HepG2 (cell line): ENCODE data around the gene BCAN. TPM values are rescaled to one million over a fixed set of nuclear protein-coding genes. Genes with fewer than 3 reads are reported as not detected.

Experiments used
- ATAC-seq: fragments of 200-7000 bp; cut with Tn5 transposase; 3 replicates; pipeline ENCODE4 v1.9.1; 2020; ENCODE audit warnings: mild to moderate bottlenecking, moderate library complexity
- BruUV-seq: library from RNA; stranded (reverse); fragments of 400-500 nt; replicated peaks from 2 replicates; lab custom pipeline; 2021; lab: Mats Ljungman, UMichigan
- CTCF ChIA-PET: fragments of 300-600 bp; formaldehyde crosslinking; extraction: SDS; loops from one replicate; lab custom pipeline; 2021; ENCODE audit warnings: low total read pairs, inconsistent platforms, low intra/inter-chr PET ratio; lab: Yijun Ruan, JAX
- POLR2A ChIA-PET: fragments of 350-600 bp; sonication (Branson Sonifier 250); formaldehyde crosslinking; loops from one replicate; lab custom pipeline; 2020; ENCODE audit warnings: antibody characterized with exemption, inconsistent platforms; lab: Yijun Ruan, JAX
- DNase-seq: peaks from one replicate; pipeline ENCODE4 v3.0.0-alpha.2; 2015; ENCODE audit warnings: low spot score
- FAIRE-seq: peaks from 3 replicates; lab custom pipeline; 2011; peaks lifted over from hg19 to GRCh38; lab: Jason Lieb, UNC
- H2AFZ ChIP-seq: one replicate; pipeline ENCODE4 v1.6.1; 2011; ENCODE audit warnings: low read length, inconsistent platforms
- H3K27ac ChIP-seq: fragments of 300-600 bp; 3 replicates; pipeline ENCODE4 v1.8.0; 2011; ENCODE audit warnings: mixed run types, mild to moderate bottlenecking, mixed read lengths, low read length, inconsistent platforms; ENCODE audit not compliant: insufficient read depth; ENCODE audit errors: extremely low read length
- H3K27me3 ChIP-seq, 2 experiments: fragments of 200-600 bp in 1 of 2; 2 replicates in 1 of 2; 3 replicates in 1 of 2; pipeline versions ENCODE4 v1.6.0 to v1.8.0; 2011; ENCODE audit warnings: low read length in 2 of 2, mild to moderate bottlenecking in 2 of 2, moderate library complexity in 2 of 2, inconsistent platforms in 1 of 2; ENCODE audit not compliant: insufficient read depth in 2 of 2, control insufficient read depth in 1 of 2
- H3K36me3 ChIP-seq, 2 experiments: fragments of 200-600 bp in 1 of 2; replicated peaks in 1 of 2; 2 replicates in 1 of 2; 3 replicates in 1 of 2; pipeline versions ENCODE4 v1.5.1 to v1.8.0; 2011; ENCODE audit warnings: low read length in 2 of 2, inconsistent platforms in 1 of 2; ENCODE audit not compliant: insufficient read depth in 2 of 2, control insufficient read depth in 1 of 2
- H3K4me1 ChIP-seq: 2 replicates; pipeline ENCODE4 v1.5.1; 2012; ENCODE audit warnings: low read length, inconsistent platforms; ENCODE audit not compliant: insufficient read depth
- H3K4me2 ChIP-seq: 2 replicates; pipeline ENCODE4 v1.6.0; 2011; ENCODE audit warnings: low read depth, low read length, inconsistent platforms
- H3K4me3 ChIP-seq, 3 experiments: fragments of 200-600 bp in 1 of 3; sonication (generic), shearing (Covaris generic) in 1 of 3; replicated peaks in 1 of 3; 2 replicates each; pipeline ENCODE4 v1.5.1; 2011 to 2016; ENCODE audit warnings: low read length in 3 of 3, inconsistent platforms in 2 of 3, low read depth in 2 of 3, mild to moderate bottlenecking in 2 of 3, control low read depth in 1 of 3, mixed read lengths in 1 of 3; ENCODE audit not compliant: insufficient read depth in 1 of 3
- H3K79me2 ChIP-seq: one replicate; pipeline ENCODE4 v1.6.1; 2011; ENCODE audit warnings: low read length, inconsistent platforms; ENCODE audit not compliant: insufficient read depth
- H3K9ac ChIP-seq: 2 replicates; pipeline ENCODE4 v1.6.0; 2011; ENCODE audit warnings: mild to moderate bottlenecking, low read depth, low read length, inconsistent platforms; ENCODE audit not compliant: insufficient read depth
- H3K9me3 ChIP-seq: 2 replicates; pipeline ENCODE4 v1.5.1; 2012; ENCODE audit warnings: mild to moderate bottlenecking, low read length
- H4K20me1 ChIP-seq: 2 replicates; pipeline ENCODE4 v1.6.0; 2011; ENCODE audit warnings: inconsistent platforms, mild to moderate bottlenecking, low read length, moderate library complexity; ENCODE audit not compliant: insufficient read depth
- CERS6 ChIP-seq: sonication (generic); formaldehyde crosslinking; IDR thresholded peaks from 2 replicates; pipeline ENCODE4 v1.5.0; 2020; ENCODE audit warnings: missing genetic modification reagents
- ETV5 ChIP-seq: IDR thresholded peaks from 2 replicates; pipeline ENCODE4 v1.6.1; 2018; ENCODE audit warnings: missing biosample characterization, missing genetic modification reagents, inconsistent platforms, borderline replicate concordance
- MED1 ChIP-seq: sonication (generic); formaldehyde crosslinking; IDR thresholded peaks from 2 replicates; pipeline ENCODE4 v1.4.0; 2020; ENCODE audit warnings: missing genetic modification reagents
- MED13 ChIP-seq: sonication (generic); formaldehyde crosslinking; IDR thresholded peaks from 2 replicates; pipeline ENCODE4 v1.5.0; 2020; ENCODE audit warnings: missing genetic modification reagents
- NR2C2 ChIP-seq: sonication (generic); formaldehyde crosslinking; IDR thresholded peaks from 2 replicates; pipeline ENCODE4 v1.4.0; 2020; ENCODE audit warnings: missing genetic modification reagents, mild to moderate bottlenecking, moderate library complexity, borderline replicate concordance
- PATZ1 ChIP-seq: sonication (generic); formaldehyde crosslinking; IDR thresholded peaks from 2 replicates; pipeline ENCODE4 v1.4.0; 2020; ENCODE audit warnings: missing genetic modification reagents
- POLR2G ChIP-seq: fragments of 200-400 bp; formaldehyde crosslinking; IDR thresholded peaks from 2 replicates; pipeline ENCODE4 v1.6.1; 2018; ENCODE audit warnings: mild to moderate bottlenecking, low read depth, low read length, moderate library complexity
- RBFOX2 ChIP-seq: fragments of 200-400 bp; formaldehyde crosslinking; IDR thresholded peaks from 2 replicates; pipeline ENCODE4 v1.6.1; 2017; ENCODE audit warnings: low read depth, mild to moderate bottlenecking, low read length
- SIX4 ChIP-seq: sonication (generic); formaldehyde crosslinking; IDR thresholded peaks from 2 replicates; pipeline ENCODE4 v1.4.0; 2020; ENCODE audit warnings: missing genetic modification reagents
- SP4 ChIP-seq: sonication (generic); formaldehyde crosslinking; IDR thresholded peaks from 2 replicates; pipeline ENCODE4 v1.8.1; 2023; ENCODE audit warnings: mild to moderate bottlenecking, missing genetic modification reagents
- TARDBP ChIP-seq: sonication (generic); formaldehyde crosslinking; IDR thresholded peaks from 2 replicates; pipeline ENCODE4 v1.8.0; 2022; ENCODE audit warnings: mild to moderate bottlenecking, missing genetic modification reagents
- TFDP2 ChIP-seq: sonication (generic); formaldehyde crosslinking; IDR thresholded peaks from 2 replicates; pipeline ENCODE4 v1.4.0; 2020; ENCODE audit warnings: missing genetic modification reagents
- TMF1 ChIP-seq: sonication (generic); formaldehyde crosslinking; IDR thresholded peaks from 2 replicates; pipeline ENCODE4 v1.8.1; 2022; ENCODE audit warnings: low read depth, missing genetic modification reagents
- XRCC5 ChIP-seq: fragments of 200-400 bp; formaldehyde crosslinking; optimal IDR thresholded peaks from 2 replicates; pipeline ENCODE3; 2017; ENCODE audit warnings: mild to moderate bottlenecking, low read length
- ZNF101 ChIP-seq: sonication (generic); formaldehyde crosslinking; IDR thresholded peaks from 2 replicates; pipeline ENCODE4 v1.4.0; 2020; ENCODE audit warnings: mild to moderate bottlenecking, low read depth, missing genetic modification reagents, borderline replicate concordance
- ZNF343 ChIP-seq: sonication (generic); formaldehyde crosslinking; IDR thresholded peaks from 2 replicates; pipeline ENCODE4 v1.4.0; 2020; ENCODE audit warnings: mild to moderate bottlenecking, missing genetic modification reagents
- ZNF451 ChIP-seq: sonication (generic); formaldehyde crosslinking; IDR thresholded peaks from 2 replicates; pipeline ENCODE4 v1.5.0; 2020; ENCODE audit warnings: mild to moderate bottlenecking, missing genetic modification reagents
- ZNF614 ChIP-seq: IDR thresholded peaks from 2 replicates; pipeline ENCODE4 v1.6.1; 2018; ENCODE audit warnings: missing biosample characterization, missing genetic modification reagents, inconsistent platforms, borderline replicate concordance
- WGBS: methylation state at CpG from one replicate; pipeline ENCODE4 v1.1.6; 2017; ENCODE audit warnings: low lambda C conversion rate; 5-methylcytosine and 5-hydroxymethylcytosine counted together
- in situ Hi-C: cut with HindIII; loops from 2 replicates; pipeline ENCODE4 v1.10.0; 2017; ENCODE audit warnings: low pct_unique_long_range_greater_than_20kb; ENCODE audit not compliant: extremely low pct_ligation_motif_present
- intact Hi-C: fragments of 100-400 bp; cut with micrococcal nuclease; formaldehyde crosslinking; loops from one replicate; pipeline ENCODE4 v1.10.0; 2022; ENCODE audit not compliant: unreplicated experiment
- polyA plus RNA-seq, 8 experiments: library from polyadenylated mRNA; depleted of rRNA in 3 of 8; stranded (reverse) in 7 of 8; unstranded in 1 of 8; fragments of >200 nt; fragmentation: Illumina TruSeq in 4 of 8; extraction: Trizol in 4 of 8; gene quantifications; 2 replicates each; pipeline versions ENCODE4 v1.2.1 to v1.2.3, GENCODE V29; 2011 to 2016; ENCODE audit warnings: low read depth in 4 of 8, missing spikeins in 1 of 8, mixed read lengths in 1 of 8; ENCODE audit not compliant: insufficient read depth in 1 of 8
- total RNA-seq, 5 experiments: library from RNA; depleted of rRNA; stranded (reverse); fragments of >200 nt; fragmentation: Illumina TruSeq; extraction: Trizol; gene quantifications; 2 replicates each; pipeline ENCODE4 v1.2.3, GENCODE V29; 2016; ENCODE audit warnings: low read depth in 1 of 5

The BCAN gene
- total and polyA plus RNA-seq, 2 of the 13 experiments (the other 11 are each of a cell fraction or from before 2014, with no cell fraction given): not detected

- Histone ChIP-seq H3K36me3 (no peaks in the 10 kb centered on the region), H3K9me3 (no peaks in the 10 kb centered on the region), H4K20me1 (no peaks in the 10 kb centered on the region), H3K27me3 (peaks cover 2 to 31% of the 10 kb centered on the region in 2 experiments), H3K27ac (no peak within 1 kb of the TSS), H3K4me2 (peak within 1 kb of the TSS; percentile 81), H3K9ac (peak within 1 kb of the TSS; percentile 55; the same call in 1 of the 2 replicates), H3K4me1 (peaks cover 61% of the 10 kb centered on the region), H2AFZ (no peak within 1 kb of the TSS), H3K79me2 (peaks cover 2% of the 10 kb centered on the region), H3K4me3 (peak within 1 kb of the TSS; percentile 40 to 63 (median 58); a peak in 5 of 6 replicates)
- BruUV-seq: TSS peak; percentile 75
- ATAC-seq (peak; percentile 72), FAIRE-seq (peak; percentile 76), DNase-seq (peak; percentile 75)
- WGBS: 48% methylated on average over 57 of the region's 70 CpGs
- POLR2A ChIA-PET: interaction anchor here (0.7 to 9.1 kb wide), 5 partner anchors 12 to 220 kb away, joined by 4 to 189 read pairs (median 5); partner anchors contain the start of genes METTL25B and MRPL24
- in situ Hi-C loops: no loop called here
- CTCF ChIA-PET: interaction anchor here (1.0 to 5.1 kb wide), 3 partner anchors 19 to 58 kb away, joined by 3 to 166 read pairs (median 18); partner anchors contain the start of gene HAPLN2
- intact Hi-C loops: loop anchor here (2.0 kb wide), 1 partner anchor 50 kb away; no protein-coding TSS in a partner anchor
- no peak for TF ChIP-seq ZNF451 (CRISPR knock-in tag)
- TF ChIP-seq TMF1 (CRISPR knock-in tag): 0 out of 2 replicates have a peak, but pooled peaks have one; percentile 52
- TF ChIP-seq XRCC5: peak; percentile 30
- no peak for TF ChIP-seq NR2C2 (CRISPR knock-in tag)
- TF ChIP-seq TFDP2 (CRISPR knock-in tag): peak; percentile 87
- no peak for TF ChIP-seq ZNF101 (CRISPR knock-in tag)
- TF ChIP-seq SP4 (CRISPR knock-in tag): 0 out of 2 replicates have a peak, but pooled peaks have one; percentile 36
- no peak for TF ChIP-seq TARDBP (CRISPR knock-in tag)
- peak; percentile 50 for TF ChIP-seq PATZ1 (CRISPR knock-in tag)
- TF ChIP-seq CERS6 (CRISPR knock-in tag): no peak
- TF ChIP-seq ETV5 (CRISPR knock-in tag): peak; percentile 19; the same call in 1 of the 2 replicates
- TF ChIP-seq MED1: no peak; the same call in 1 of the 2 replicates
- peak; percentile 83 for TF ChIP-seq POLR2G
- no peak for TF ChIP-seq ZNF614
- no peak for TF ChIP-seq ZNF343 (CRISPR knock-in tag)
- TF ChIP-seq RBFOX2: peak; percentile 40; the same call in 1 of the 2 replicates
- TF ChIP-seq MED13: 0 out of 2 replicates have a peak, but pooled peaks have one; percentile 30
- no peak for TF ChIP-seq SIX4 (CRISPR knock-in tag)
Observed at GRCh38 chr1:156676820-156677615, 35.1 kb downstream of the BCAN start, which contains the start of gene NES. NES (minus strand) TSS chr1:156677407; CDS start chr1:156677264, 143 bp downstream.
